Measurements from ENCODE around the gene CDK5. TPM values are rescaled to one million over a fixed set of nuclear protein-coding genes. Genes with fewer than 3 reads are reported as not detected.

Gene CDK5
- total RNA-seq, 2 donors from 2014 or later = 22.2 to 25.2 TPM

- H3K36me3 ChIP-seq (ENCODE audit: control insufficient read depth, insufficient read depth, low read length) = no peaks in the 10 kb centered on the region
- H3K27me3 ChIP-seq (ENCODE audit: control insufficient read depth, insufficient read depth, low read length, poor library complexity, severe bottlenecking) = peaks cover 24% of the 10 kb centered on the region
- no peak overlapping the region for H3K27ac ChIP-seq (ENCODE audit: low read depth, low read length)
- Mint-ChIP-seq H3K9me3 (peaks cover 3% of the 10 kb centered on the region), H3K27ac (peak overlapping the region; percentile 36), H3K27me3 (ENCODE audit: insufficient read depth) (peaks cover 75% of the 10 kb centered on the region), H3K4me1 (peaks cover 21% of the 10 kb centered on the region), H3K36me3 (ENCODE audit: low read depth) (no peaks in the 10 kb centered on the region), H3K4me3 (peak overlapping the region; percentile 50)
- WGBS, 2 experiments (ENCODE audit: insufficient coverage in 1 of 2, insufficient read length in 1 of 2) = 63 to 78% methylated on average over 47 to 55 of the region's 55 CpGs
- H3K9me3 ChIP-seq (ENCODE audit: control insufficient read depth, low read length) = no peaks in the 10 kb centered on the region
- peak; percentile 93 for DNase-seq
- no peak for TF ChIP-seq CTCF (conservative IDR thresholded peaks at IDR 0.05)
- no peak overlapping the region for H3K9ac ChIP-seq (ENCODE audit: extremely low read depth, low read length, poor library complexity, severe bottlenecking)
- peaks cover 9% of the 10 kb centered on the region for H3K4me1 ChIP-seq (ENCODE audit: control insufficient read depth, insufficient read depth, low read length)
- no peak overlapping the region for H3K4me3 ChIP-seq (ENCODE audit: low read length)
Measured at GRCh38 chr7:151013733-151014497, 43.8 kb downstream of the CDK5 start.

- no peak for TF ChIP-seq CTCF (conservative IDR thresholded peaks at IDR 0.05)
- no peaks in the 10 kb centered on the region for H3K36me3 Mint-ChIP-seq (ENCODE audit: low read depth)
- peaks cover 71% of the 10 kb centered on the region for H3K27me3 Mint-ChIP-seq (ENCODE audit: insufficient read depth)
- Histone ChIP-seq H3K27ac (ENCODE audit: low read depth, low read length) (no peak overlapping the region), H3K9me3 (ENCODE audit: control insufficient read depth, low read length) (no peaks in the 10 kb centered on the region), H3K36me3 (ENCODE audit: control insufficient read depth, insufficient read depth, low read length) (no peaks in the 10 kb centered on the region), H3K4me1 (ENCODE audit: control insufficient read depth, insufficient read depth, low read length) (peaks cover 9% of the 10 kb centered on the region), H3K4me3 (ENCODE audit: low read length) (no peak overlapping the region), H3K9ac (ENCODE audit: extremely low read depth, low read length, poor library complexity, severe bottlenecking) (no peak overlapping the region), H3K27me3 (ENCODE audit: control insufficient read depth, insufficient read depth, low read length, poor library complexity, severe bottlenecking) (peaks cover 18% of the 10 kb centered on the region)
- H3K4me3 Mint-ChIP-seq = peak overlapping the region; percentile 31
- peaks cover 2% of the 10 kb centered on the region for H3K9me3 Mint-ChIP-seq
- no peak for DNase-seq
- 54 to 80% methylated on average over 1 to 26 of the region's 26 CpGs for WGBS, 2 experiments (ENCODE audit: insufficient coverage in 1 of 2, insufficient read length in 1 of 2)
- peaks cover 21% of the 10 kb centered on the region for H3K4me1 Mint-ChIP-seq
- no peak overlapping the region for H3K27ac Mint-ChIP-seq
Measured at GRCh38 chr7:151013356-151013732, 44.4 kb downstream of the CDK5 start.

GRCh38 chr7:151012911-151013347, 44.8 kb downstream of the CDK5 start:
- no peaks in the 10 kb centered on the region for H3K9me3 Mint-ChIP-seq
- Histone ChIP-seq H3K4me1 (ENCODE audit: control insufficient read depth, insufficient read depth, low read length) (peaks cover 9% of the 10 kb centered on the region), H3K36me3 (ENCODE audit: control insufficient read depth, insufficient read depth, low read length) (no peaks in the 10 kb centered on the region), H3K9me3 (ENCODE audit: control insufficient read depth, low read length) (no peaks in the 10 kb centered on the region), H3K27ac (ENCODE audit: low read depth, low read length) (no peak overlapping the region), H3K9ac (ENCODE audit: extremely low read depth, low read length, poor library complexity, severe bottlenecking) (no peak overlapping the region), H3K4me3 (ENCODE audit: low read length) (no peak overlapping the region), H3K27me3 (ENCODE audit: control insufficient read depth, insufficient read depth, low read length, poor library complexity, severe bottlenecking) (peaks cover 15% of the 10 kb centered on the region)
- peak overlapping the region; percentile 2 for H3K27ac Mint-ChIP-seq
- DNase-seq = peak; percentile 87
- TF ChIP-seq CTCF (conservative IDR thresholded peaks at IDR 0.05) = peak; percentile 79
- H3K36me3 Mint-ChIP-seq (ENCODE audit: low read depth) = no peaks in the 10 kb centered on the region
- H3K4me3 Mint-ChIP-seq = peak overlapping the region; percentile 31
- peaks cover 21% of the 10 kb centered on the region for H3K4me1 Mint-ChIP-seq
- 34 to 59% methylated on average over 14 to 23 of the region's 23 CpGs for WGBS, 2 experiments (ENCODE audit: insufficient coverage in 1 of 2, insufficient read length in 1 of 2)
- H3K27me3 Mint-ChIP-seq (ENCODE audit: insufficient read depth) = peaks cover 66% of the 10 kb centered on the region

Data from endodermal cell (in vitro differentiated cells).